Measurements from ENCODE around the gene DAAM1. TPM values are rescaled to one million over a fixed set of nuclear protein-coding genes. Genes with fewer than 3 reads are reported as not detected.

The DAAM1 gene
- polyA plus RNA-seq, 1 of the 3 experiments (the other 2 are of a cell fraction) = 5.1 TPM

DNA sequence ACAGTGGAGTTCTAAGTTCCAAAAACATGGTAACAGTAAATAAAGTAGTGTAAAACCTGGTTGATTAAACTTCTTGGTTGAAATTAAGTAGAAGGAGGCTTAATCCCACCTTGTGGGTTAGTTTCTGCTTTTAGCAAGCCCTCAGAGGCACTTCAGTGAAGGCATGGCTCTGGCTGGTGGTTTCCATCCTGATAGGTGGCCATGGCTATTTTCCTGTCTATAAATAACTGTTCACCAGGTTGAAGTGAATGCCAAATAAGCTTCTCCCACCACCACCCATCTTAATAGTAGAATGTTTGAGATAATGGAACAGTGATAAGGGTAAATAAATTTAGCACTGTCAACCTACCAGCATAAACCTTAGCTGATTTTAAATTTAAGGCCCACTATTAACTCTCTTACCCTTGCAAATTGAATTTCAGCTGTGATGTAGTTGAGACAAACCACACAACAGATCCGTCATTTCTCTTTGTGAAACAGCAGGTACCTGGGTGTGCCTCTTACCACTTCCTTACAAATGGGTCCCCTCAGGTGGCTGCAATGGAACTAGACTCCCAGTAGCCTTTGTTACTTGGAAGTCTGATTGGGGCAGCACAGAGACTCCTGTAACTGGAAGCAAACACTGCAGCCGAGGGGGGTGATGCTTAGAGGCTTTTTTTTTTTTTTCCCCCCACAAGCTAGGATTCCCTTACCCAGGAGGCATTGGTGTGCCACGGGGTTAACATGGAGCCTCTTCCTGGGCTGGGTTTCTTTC, 41.4 kb downstream of the DAAM1 start:
- no peaks in the 10 kb centered on the region for H3F3A ChIP-seq (replicated peaks; ENCODE audit: insufficient read depth)
- no peak overlapping the region for H3K4me3 ChIP-seq (ENCODE audit: low read depth in 2 of 2, low read length in 1 of 2)
- POLR2A ChIA-PET = no interaction called here
- CTCF ChIA-PET = no interaction called here
- H3K9me3 ChIP-seq = no peaks in the 10 kb centered on the region
- DNase-seq = no peak
- H4K20me1 ChIP-seq (ENCODE audit: insufficient read depth) = no peaks in the 10 kb centered on the region
- H3K79me2 ChIP-seq (ENCODE audit: insufficient read depth) = peaks cover 11% of the 10 kb centered on the region; the same call in 1 of the 2 replicates
- TF ChIP-seq, protein P1, sequence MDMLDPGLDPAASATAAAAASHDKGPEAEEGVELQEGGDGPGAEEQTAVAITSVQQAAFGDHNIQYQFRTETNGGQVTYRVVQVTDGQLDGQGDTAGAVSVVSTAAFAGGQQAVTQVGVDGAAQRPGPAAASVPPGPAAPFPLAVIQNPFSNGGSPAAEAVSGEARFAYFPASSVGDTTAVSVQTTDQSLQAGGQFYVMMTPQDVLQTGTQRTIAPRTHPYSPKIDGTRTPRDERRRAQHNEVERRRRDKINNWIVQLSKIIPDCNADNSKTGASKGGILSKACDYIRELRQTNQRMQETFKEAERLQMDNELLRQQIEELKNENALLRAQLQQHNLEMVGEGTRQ (IDR thresholded peaks at IDR 0.05; ENCODE audit: borderline replicate concordance, low read depth, low read length) = no peak
- no peak overlapping the region for H3K4me2 ChIP-seq
- peaks cover 0 to 4% of the 10 kb centered on the region in 2 experiments for H3K36me3 ChIP-seq (replicated peaks in 1 of 2; ENCODE audit: control insufficient read depth in 1 of 2, insufficient read depth in 2 of 2, low read length in 1 of 2)
- 79% methylated on average over 3 of the region's 3 CpGs for WGBS (ENCODE audit: low lambda C conversion rate)
- H3K4me1 ChIP-seq (ENCODE audit: control insufficient read depth in 1 of 2, insufficient read depth in 2 of 2, low read depth in 1 of 2, low read length in 1 of 2) = peaks cover 0 to 7% of the 10 kb centered on the region in 2 experiments; a peak in 2 of 4 replicates
- H3K9me2 ChIP-seq = no peaks in the 10 kb centered on the region
- H3K27me3 ChIP-seq (ENCODE audit: insufficient read depth) = no peaks in the 10 kb centered on the region
- H3K27ac ChIP-seq (ENCODE audit: low read depth in 2 of 2, low read length in 1 of 2) = no peak overlapping the region
- H3K9ac ChIP-seq = no peak overlapping the region
- no peak overlapping the region for H2AFZ ChIP-seq (ENCODE audit: low read depth)

DNA sequence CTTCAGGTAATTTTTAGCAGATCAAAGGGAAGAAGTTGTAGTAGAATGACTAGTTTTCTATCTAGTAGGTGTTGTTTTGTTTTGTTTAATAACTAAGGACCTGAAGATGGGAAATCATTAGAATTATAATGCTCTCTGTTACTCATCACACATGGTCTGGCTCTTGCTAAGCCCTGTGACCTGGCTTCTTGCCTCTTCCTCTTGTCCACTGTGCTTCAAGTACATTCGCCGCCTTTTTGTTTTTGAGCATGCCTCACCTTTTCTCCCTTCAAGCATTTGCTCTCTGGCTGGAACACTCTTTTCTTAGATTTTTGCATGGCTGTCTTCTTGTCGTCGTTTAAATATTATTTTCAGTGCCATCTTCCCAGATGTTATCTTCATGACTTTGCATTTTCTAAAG, 47.7 kb downstream of the DAAM1 start:
- Histone ChIP-seq H2AFZ (ENCODE audit: low read depth) (no peak overlapping the region), H3K4me1 (ENCODE audit: control insufficient read depth in 1 of 2, insufficient read depth in 2 of 2, low read depth in 1 of 2, low read length in 1 of 2) (peaks cover 0 to 15% of the 10 kb centered on the region in 2 experiments; a peak in 2 of 4 replicates), H3K9me2 (no peaks in the 10 kb centered on the region), H3K9me3 (no peaks in the 10 kb centered on the region), H3F3A (replicated peaks; ENCODE audit: insufficient read depth) (no peaks in the 10 kb centered on the region), H3K27ac (ENCODE audit: low read depth in 2 of 2, low read length in 1 of 2) (no peak overlapping the region), H4K20me1 (ENCODE audit: insufficient read depth) (no peaks in the 10 kb centered on the region), H3K4me2 (no peak overlapping the region), H3K79me2 (ENCODE audit: insufficient read depth) (peaks cover 18% of the 10 kb centered on the region), H3K36me3 (replicated peaks in 1 of 2; ENCODE audit: control insufficient read depth in 1 of 2, insufficient read depth in 2 of 2, low read length in 1 of 2) (peaks cover 0 to under 1% of the 10 kb centered on the region in 2 experiments), H3K27me3 (ENCODE audit: insufficient read depth) (no peaks in the 10 kb centered on the region), H3K9ac (no peak overlapping the region), H3K4me3 (ENCODE audit: low read depth in 2 of 2, low read length in 1 of 2) (no peak overlapping the region)
- WGBS (ENCODE audit: low lambda C conversion rate) = 73% methylated on average over 4 of the region's 4 CpGs
- DNase-seq = no peak
- TF ChIP-seq NRF1 (IDR thresholded peaks at IDR 0.05; ENCODE audit: low read depth, low read length) (no peak), SIN3A (IDR thresholded peaks at IDR 0.05; ENCODE audit: borderline replicate concordance, low read depth, low read length) (no peak), GABPA (IDR thresholded peaks at IDR 0.05; ENCODE audit: low read depth) (no peak), RXRA (IDR thresholded peaks at IDR 0.05; ENCODE audit: borderline replicate concordance, low read depth) (no peak), EZH2phosphoT487 (IDR thresholded peaks at IDR 0.05; ENCODE audit: borderline replicate concordance, low read depth) (no peak), RAD21 (IDR thresholded peaks at IDR 0.05; ENCODE audit: low read length) (no peak), FOSL2 (IDR thresholded peaks at IDR 0.05; ENCODE audit: borderline replicate concordance, low read depth) (no peak), RCOR1 (IDR thresholded peaks at IDR 0.05; ENCODE audit: low read length) (no peak), FOXJ3 (CRISPR knock-in tag; IDR thresholded peaks at IDR 0.05) (no peak), MEF2A (IDR thresholded peaks at IDR 0.05; ENCODE audit: borderline replicate concordance, low read depth) (no peak), MXI1 (IDR thresholded peaks at IDR 0.05; ENCODE audit: low read depth, low read length) (no peak), ELF1 (IDR thresholded peaks at IDR 0.05) (no peak), TEAD4 (IDR thresholded peaks at IDR 0.05; ENCODE audit: borderline replicate concordance, insufficient read depth) (no peak), NFIC (IDR thresholded peaks at IDR 0.05; ENCODE audit: borderline replicate concordance) (no peak), YY1 (IDR thresholded peaks at IDR 0.05; ENCODE audit: low read depth) (no peak), RFX5 (IDR thresholded peaks at IDR 0.05; ENCODE audit: low read length) (no peak)
- TF ChIP-seq, protein P1 (IDR thresholded peaks at IDR 0.05; ENCODE audit: borderline replicate concordance, low read depth, low read length) = no peak
- TF ChIP-seq, protein P2, sequence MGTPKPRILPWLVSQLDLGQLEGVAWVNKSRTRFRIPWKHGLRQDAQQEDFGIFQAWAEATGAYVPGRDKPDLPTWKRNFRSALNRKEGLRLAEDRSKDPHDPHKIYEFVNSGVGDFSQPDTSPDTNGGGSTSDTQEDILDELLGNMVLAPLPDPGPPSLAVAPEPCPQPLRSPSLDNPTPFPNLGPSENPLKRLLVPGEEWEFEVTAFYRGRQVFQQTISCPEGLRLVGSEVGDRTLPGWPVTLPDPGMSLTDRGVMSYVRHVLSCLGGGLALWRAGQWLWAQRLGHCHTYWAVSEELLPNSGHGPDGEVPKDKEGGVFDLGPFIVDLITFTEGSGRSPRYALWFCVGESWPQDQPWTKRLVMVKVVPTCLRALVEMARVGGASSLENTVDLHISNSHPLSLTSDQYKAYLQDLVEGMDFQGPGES (IDR thresholded peaks at IDR 0.05; ENCODE audit: low read depth, low read length) = no peak
- TF ChIP-seq, protein P3, sequence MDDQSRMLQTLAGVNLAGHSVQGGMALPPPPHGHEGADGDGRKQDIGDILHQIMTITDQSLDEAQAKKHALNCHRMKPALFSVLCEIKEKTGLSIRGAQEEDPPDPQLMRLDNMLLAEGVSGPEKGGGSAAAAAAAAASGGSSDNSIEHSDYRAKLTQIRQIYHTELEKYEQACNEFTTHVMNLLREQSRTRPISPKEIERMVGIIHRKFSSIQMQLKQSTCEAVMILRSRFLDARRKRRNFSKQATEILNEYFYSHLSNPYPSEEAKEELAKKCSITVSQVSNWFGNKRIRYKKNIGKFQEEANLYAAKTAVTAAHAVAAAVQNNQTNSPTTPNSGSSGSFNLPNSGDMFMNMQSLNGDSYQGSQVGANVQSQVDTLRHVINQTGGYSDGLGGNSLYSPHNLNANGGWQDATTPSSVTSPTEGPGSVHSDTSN (IDR thresholded peaks at IDR 0.05) = no peak
- TF ChIP-seq, protein P4, sequence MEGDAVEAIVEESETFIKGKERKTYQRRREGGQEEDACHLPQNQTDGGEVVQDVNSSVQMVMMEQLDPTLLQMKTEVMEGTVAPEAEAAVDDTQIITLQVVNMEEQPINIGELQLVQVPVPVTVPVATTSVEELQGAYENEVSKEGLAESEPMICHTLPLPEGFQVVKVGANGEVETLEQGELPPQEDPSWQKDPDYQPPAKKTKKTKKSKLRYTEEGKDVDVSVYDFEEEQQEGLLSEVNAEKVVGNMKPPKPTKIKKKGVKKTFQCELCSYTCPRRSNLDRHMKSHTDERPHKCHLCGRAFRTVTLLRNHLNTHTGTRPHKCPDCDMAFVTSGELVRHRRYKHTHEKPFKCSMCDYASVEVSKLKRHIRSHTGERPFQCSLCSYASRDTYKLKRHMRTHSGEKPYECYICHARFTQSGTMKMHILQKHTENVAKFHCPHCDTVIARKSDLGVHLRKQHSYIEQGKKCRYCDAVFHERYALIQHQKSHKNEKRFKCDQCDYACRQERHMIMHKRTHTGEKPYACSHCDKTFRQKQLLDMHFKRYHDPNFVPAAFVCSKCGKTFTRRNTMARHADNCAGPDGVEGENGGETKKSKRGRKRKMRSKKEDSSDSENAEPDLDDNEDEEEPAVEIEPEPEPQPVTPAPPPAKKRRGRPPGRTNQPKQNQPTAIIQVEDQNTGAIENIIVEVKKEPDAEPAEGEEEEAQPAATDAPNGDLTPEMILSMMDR (IDR thresholded peaks at IDR 0.05) = no peak
- ChIA-PET CTCF (no interaction called here), POLR2A (no interaction called here)
